HG03039 (cell line): Measurements from ENCODE around the gene UCHL5.

ENCODE experiments used
- ATAC-seq: cut with Tn5 transposase; IDR thresholded peaks from one replicate; pipeline ENCODE4 v1.9.1; 2021; ENCODE audit warnings: mild to moderate bottlenecking, moderate library complexity; ENCODE audit not compliant: unreplicated experiment

Gene UCHL5, protein sequence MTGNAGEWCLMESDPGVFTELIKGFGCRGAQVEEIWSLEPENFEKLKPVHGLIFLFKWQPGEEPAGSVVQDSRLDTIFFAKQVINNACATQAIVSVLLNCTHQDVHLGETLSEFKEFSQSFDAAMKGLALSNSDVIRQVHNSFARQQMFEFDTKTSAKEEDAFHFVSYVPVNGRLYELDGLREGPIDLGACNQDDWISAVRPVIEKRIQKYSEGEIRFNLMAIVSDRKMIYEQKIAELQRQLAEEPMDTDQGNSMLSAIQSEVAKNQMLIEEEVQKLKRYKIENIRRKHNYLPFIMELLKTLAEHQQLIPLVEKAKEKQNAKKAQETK

DNA sequence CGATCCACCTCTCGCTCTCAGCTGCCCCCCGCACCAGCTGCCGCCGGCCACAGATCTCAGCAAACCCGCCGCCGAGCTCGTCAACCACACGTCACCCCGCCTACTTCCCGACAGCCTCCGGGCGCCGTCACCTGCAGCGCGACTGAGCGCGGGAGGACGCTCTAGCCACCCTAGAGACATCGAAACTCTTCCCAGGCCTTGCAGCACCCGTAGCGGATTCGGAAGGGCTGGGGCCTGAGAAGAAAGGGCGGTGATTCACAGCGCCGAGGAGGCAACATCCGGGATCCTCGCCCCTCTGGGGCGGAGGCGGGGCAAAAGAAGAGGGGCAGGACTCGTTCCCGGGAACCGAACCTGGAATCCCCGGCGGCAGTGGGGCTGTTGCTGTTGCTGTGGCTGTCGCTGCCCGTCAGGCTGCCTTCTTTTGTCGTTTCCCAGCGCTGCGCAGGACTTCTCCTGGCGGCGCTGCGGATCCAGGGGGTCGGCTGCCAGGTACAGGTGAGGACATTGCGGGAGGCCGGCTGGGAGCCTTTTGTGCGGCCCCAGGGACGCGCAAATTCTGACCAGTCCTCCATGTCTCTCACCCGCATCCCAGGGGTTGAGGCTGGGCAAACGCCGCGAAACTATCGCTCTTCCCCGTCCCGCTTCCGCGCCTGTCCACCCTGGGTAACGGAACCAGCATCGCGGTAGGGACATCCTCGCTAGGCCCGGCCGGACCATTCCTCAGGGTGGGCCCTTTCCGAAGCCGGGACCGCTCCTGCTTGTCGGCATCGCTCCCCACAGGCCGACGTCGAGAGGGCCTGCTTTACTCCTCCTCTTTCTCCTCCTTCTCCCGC is at the start of gene UCHL5, which contains the start of gene RO60:
UCHL5 (minus strand) TSS at position 79 of the 833 bp plus-strand sequence. CDS start 100 bp downstream, outside the sequence.
RO60 (plus strand) TSS at position 331 of the 833 bp plus-strand sequence. CDS start 9,443 bp downstream, outside the sequence.
- ATAC-seq, result peak; percentile 93

DNA sequence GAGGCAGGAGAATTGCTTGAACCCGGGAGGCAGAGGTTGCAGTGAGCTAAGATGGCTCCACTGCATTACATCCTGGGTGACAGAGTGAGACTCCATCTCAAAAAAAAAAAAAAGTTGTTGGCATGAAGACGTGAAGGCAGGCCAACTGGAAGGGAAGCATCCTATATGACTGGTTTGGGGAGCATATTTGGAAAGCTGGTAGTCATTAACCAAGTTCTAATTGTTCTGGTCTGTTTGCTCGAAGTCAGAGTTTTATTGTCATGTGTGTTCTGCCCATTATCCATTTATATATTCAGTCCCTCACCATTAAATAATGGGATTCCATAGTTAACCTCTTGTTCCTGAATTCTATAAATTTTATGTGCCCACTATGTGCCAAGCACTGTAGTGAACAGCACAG is 49.3 kb upstream of the UCHL5 start:
- ATAC-seq, result no peak

DNA sequence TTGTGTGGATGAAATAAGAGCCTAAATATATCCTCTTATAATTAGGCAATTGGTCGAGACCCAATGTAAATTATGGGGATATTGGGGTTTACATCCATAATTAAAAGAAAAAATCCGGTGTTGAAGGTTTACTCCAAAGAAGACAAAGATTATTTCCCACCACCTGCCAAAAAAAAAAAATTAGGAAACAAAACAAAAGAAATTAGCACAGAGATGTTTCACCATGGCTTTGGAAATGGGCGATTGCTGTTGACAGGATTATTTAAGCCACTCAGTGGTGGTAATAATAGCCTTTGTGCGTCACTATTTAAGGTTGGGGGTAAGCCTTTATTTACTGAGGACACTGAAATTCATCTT is 46.6 kb upstream of the UCHL5 start:
- no peak for ATAC-seq

DNA sequence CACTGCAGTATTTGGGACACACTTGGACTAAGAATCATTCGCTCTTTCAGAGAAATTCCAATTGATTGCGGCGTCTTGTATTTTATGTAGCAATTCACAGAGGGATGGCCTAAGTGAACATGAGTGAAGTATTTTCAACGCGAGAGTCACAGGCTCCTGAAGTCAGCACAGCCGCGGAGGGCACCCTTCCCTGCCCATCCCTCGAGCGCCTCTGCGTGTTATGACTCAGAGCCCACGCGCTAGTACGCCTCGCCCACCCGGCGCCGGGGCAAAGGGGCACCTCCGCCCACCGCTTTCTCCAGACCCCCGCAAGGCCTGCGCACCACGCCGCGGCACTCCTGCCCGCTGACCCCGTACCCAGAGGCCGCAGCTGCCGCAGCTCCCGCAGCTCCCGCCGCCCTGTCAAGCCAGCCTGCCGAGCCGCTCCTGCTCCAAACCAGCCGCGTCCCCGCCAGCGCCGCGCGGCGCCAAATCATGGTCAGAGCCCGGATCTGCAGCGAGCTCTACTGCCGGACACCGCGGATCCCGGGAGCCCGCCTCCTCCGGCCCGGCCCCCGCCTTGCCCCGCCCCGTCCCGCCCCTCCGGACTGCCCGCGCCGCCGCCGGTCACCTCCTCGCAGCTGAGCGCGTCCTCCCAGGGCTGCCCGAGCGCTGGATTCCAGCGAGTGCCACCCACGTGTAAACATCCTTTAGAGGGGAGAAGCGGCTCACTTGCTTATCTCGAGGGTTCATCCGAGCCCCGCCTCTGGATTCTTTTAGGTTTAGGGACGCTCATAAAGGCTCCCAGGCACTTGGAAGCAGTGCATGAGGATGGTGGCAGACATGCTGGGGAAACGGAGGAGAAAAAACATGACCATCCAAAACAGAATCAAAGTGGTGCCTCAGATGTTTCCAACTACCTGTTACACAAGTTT is 46.0 kb upstream of the UCHL5 start, which contains the start of gene GLRX2:
GLRX2 (minus strand) TSS at position 508 of the 914 bp plus-strand sequence; CDS start at position 476, 32 bp downstream.
- ATAC-seq, result peak; percentile 91

DNA sequence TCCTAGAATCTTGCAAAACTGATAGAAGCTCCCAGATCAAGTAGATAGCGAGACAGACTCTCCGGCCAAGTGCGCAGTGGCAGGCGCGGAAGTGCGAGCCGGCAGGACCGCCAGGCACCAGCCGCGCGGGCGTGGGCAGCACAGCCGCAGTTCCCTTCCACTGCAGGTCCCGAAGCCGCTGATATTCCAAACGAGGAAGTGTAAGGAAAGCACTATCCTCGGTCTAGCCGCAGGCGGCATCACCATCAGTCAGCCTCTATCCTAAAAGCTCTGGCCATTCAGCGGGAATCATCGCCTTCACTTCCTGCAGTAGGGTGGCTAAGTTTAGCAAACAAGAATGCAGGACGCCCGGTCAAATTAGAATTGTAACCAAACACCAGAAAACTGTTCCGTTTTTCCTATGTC is 45.3 kb upstream of the UCHL5 start:
- ATAC-seq, result peak; percentile 30

DNA sequence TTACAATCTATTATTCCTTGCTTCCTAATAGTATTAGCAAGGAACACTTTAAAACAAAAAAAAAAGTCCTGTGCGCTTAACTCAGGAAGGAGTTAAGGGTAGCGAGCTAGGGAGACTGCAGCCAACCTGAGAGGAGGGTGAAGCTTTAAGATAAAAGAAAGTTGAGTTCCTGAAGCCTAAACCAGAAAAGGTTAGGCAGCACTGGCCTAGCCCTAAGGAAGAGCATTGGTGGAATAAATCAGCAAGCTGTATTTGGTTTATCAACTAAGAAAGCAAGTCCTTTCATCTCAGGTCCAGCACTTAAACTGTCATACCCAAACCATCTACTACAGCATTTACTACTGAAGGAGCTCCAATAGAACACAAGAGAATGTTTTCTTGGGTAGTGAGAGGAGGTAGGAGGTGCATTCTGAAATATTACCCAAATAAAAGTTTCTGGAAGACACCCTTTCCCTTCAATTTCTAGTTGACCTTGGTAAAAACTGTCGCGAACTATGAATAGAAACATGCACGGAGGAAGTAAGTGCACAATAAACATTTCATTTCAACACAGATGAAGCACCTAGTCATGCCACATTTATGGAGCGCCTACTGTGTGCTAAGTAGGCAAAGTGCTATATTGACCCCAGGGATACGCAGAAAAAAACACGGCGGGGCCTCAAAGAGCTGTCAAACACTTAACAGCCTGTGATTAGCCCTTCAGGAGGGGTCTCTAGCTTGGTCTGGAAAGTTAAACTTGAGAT is 44.8 kb upstream of the UCHL5 start:
- ATAC-seq, result no peak

DNA sequence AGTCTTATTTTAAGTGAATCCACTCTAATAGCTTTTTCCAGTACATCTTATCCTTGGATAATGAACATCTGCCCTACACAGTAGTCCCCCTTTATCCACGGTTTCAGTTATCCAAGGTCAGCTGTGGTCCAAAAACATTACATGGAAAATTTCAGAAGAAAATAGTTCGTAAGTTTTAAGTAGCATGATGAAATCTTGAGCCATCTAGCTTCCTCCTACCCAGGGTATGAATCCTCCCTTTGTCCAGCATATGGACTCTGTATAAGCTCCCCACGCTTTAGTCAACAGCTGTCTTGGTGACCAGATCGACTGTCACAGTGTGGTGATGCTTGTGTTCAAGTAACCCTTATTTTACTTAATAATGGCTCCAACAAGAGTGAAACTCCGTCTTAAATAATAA is 43.5 kb upstream of the UCHL5 start:
- no peak for ATAC-seq

DNA sequence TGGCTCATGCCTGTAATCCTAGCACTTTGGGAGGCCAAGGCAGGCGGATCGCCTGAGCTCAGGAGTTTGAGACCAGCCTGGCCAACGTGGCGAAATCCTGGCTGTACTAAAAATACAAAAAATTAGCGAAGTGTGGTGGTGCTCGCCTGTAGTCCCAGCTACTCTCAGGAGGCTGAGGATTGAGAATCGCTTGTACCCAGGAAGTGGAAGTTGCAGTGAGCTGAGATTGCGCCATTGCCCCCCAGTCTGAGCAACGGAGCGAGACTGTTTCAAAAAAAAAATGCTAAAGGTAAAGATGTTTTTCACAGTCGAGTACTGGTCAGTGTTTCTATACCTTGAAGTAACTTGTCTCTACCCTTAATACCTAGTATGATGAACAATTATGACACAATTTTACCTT is 35.0 kb upstream of the UCHL5 start:
- ATAC-seq, result no peak

DNA sequence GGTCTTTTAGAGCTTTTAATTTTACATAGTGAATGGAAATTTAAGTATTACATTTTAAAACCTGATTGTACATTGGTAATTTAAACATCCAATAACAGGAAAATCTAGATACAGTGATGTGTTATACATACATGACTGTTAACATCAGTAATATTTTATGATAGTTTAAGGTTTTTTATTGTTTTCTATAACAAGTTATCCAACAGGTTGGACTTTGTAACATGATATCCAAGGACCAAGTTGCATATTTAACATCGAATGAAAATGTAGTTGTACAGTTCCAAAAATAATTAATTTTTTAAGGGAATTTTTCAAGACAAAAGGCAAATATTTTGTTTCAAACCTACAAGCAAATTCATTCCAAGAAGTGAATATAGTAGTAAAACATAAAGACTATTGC is 31.7 kb upstream of the UCHL5 start:
- no peak for ATAC-seq

DNA sequence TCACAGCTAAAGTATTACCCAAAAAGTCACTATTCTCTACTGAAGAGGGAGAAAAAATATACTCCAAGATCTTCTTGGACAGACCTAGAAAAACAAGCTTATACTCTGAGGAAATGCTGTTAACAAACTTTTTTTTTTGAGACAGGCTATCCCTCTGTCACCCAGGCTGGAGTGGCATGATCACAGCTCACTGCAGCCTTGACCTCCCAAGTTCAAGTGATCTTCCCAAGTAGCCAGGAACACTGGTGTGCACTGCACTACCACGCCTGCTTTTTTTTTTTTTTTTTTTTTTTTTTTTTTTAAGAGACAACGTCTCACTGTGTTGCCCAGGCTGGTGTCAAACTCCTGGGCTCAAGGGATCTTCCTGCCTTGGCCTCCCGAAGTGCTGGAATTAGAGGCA is 28.7 kb upstream of the UCHL5 start:
- ATAC-seq, result no peak

DNA sequence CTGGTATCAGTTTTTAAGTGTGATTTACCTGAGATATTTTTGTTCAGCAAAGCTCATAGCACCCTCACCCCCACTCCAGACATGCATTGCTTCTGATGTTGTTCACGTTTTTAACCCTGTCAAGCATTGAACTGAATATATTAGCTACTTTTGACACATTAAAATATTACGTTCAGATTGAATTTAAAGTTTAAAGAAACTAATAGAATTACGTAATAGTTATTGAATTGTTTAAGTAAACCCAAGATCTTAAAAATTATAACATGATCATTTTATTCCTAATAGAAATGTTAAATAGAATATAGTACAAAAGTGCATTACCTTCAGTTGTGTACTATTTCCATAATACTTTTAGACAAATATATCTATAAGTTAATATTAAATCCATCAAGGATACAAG is 27.2 kb upstream of the UCHL5 start:
- ATAC-seq, result no peak

DNA sequence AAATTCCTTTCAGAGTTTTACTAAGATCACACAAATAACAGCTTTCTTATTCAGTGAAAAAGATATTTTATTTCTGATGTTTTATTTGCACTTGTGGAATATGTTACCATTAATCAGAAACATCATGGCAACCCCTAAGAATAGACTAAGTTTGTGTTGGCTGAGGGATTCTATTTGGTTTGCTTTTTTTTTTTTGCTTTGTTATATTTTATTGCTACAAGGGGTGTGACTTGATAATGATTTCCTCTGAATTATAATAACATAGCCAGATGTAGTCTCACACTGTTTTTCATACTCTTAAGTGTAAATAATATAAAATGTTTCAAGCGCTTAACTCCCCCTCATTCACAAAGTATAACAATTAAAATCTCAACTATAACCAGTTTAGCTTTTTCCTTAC is 26.1 kb upstream of the UCHL5 start:
- ATAC-seq, result no peak

DNA sequence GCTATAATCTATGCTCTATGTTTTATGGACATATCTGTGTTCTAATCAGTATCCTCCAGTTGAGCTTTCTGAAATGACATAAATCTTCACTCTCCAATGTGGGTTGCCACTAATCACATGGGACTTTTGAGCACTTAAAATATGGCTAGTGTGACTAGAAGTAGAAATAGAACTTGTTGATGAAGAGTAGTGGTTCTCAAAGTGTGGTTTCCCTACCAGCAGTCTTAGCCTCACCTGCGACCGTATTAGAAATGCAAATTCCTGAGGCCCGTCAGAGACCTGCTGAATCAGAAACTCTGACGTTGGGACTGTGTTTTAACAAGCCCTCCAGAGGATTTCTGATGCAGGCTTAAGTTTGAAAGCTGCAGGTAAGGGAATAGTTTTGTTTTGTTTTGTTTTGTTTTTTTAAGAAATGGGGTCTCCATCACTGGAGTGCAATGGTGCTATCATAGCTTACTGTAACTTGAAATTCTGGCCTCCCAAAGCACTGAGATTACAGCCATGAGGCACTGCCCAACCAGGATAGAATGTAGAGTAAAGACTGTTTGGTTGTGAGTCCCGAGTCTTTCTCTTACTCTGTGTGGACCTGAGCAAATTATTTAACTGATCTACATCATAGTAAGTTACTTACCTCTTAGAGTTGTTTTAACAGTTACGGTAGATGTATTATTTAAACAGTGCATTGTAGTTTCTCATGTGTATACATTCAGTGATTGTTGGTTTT is 24.4 kb upstream of the UCHL5 start:
- ATAC-seq, result peak; percentile 94

DNA sequence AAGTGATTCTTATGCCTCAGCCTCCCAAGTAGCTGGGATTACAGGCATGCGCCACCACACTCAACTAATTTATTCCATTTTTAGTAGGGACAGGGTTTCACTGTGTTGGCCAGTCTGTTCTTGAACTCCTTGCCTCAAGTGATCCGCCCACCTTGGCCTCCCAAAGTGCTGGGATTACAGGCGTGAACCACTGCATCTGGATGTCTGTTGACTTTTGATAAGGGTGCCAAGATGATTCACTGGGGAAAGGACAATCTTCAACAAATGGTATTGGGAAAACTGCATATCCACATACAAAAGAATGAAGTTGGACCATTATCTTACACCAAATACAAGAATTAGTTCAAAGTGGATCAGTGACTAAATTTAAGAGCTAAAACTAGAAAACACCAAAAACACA is 20.0 kb upstream of the UCHL5 start:
- no peak for ATAC-seq

DNA sequence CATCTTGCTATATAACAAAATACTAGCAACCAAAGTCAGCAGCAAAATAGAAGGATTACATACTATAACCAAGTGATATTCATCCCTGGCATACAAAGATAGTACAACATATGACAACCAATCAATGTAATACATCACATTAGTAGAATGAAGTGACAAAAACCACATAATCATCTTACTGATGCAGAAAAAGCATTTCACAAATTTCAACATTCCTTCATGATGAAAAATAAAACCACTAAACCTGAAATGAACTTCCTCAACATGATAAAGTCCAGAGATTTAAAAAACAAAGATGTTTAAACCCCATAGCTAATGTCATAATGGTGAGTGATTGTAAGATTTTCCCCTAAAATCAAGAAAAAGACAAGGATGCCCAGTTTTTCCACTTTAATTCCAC is 18.8 kb upstream of the UCHL5 start:
- ATAC-seq, result no peak

DNA sequence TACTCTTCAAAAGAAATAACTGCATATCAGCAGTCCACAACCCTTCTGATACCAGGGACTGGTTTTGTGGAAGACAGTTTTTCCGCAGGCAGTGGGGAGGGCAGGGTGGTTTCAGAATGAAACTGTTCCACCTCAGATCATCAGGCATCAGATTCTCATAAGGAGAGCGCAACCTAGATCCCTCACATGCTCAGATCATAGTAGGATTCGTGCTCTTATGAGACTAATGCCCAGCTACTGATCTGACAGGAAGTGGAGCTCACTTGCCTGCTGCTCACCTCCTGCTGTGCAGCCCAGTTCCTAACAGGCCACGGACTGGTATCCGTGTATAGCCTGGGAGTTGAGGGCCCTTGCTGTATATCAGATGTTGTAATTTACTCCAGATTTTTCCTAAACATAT is 11.8 kb upstream of the UCHL5 start:
- ATAC-seq, result peak; percentile 63

DNA sequence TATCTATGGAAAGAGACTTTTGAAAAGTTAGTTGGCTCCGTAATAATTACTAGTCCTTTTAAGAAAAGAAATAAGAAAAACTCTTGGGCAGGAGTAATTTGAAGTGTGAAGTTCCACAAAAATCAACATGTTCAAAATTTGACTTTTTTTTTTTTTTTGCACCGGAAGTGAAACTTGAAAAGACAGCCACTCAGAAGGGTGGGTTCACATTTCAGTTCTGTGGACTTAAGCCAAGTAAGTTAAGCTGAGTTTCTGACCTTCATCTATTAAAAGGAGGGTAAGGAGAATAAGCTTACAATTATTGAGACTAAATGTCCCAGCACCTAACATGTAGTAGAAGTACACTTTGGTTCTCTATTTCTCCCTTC is 11.2 kb upstream of the UCHL5 start:
- ATAC-seq, result no peak

DNA sequence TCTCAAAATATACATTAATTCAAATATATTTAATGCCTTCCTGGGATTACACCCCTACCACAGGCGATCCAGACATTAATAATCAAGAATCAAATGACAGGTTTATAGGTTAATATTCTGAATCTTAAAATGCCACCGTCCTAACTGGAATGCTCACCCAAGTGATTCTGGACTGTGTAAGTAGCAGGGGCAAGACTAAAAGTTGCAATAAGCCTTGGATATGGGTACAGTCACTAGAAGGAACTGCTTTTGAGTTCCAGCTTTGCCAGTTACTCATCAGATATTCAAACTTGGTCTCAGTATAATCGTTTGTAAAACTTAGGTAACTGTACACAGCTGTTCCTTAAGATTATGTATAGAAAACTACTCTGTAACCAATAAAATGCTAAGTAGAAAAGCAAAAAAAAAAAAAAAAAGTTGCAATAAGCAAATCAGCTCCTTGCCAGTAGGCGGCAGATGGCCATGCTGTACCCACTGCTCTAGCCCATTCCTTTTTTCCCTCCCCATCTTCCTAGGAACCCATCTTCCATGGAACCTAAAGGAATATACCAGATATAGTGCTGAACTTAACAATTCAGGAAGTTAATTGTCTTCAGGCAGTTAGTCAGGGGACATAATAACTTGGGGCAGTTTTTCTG is 10.7 kb upstream of the UCHL5 start:
- ATAC-seq, result no peak

DNA sequence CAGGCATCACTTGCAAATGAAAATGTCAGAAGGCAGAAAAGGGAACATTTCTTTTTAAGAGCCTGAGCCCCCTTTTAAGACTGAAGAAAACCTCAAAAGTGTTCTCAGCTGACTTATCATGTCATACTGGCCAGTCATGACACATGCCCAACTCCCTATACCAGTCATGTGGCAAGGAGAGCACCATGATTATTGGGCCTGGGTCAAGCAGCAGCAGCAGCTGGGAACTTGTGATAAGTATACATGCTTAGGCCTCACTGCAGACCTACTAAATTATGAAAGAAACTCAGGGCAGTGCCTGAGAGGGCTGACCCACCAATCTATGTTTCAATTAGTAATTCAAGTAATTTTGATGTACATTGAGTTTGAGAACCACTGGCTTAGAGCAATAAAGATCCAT is 8.9 kb upstream of the UCHL5 start:
- ATAC-seq, result no peak
